Medulla oblongata (tissue), 1 donor: Measurements from ENCODE around the gene EGLN1.

ENCODE experiments used
- DNase-seq: peaks from one replicate; pipeline ENCODE4 v3.0.0-alpha.2; 2015; ENCODE audit errors: extremely low spot score

Gene EGLN1

DNA sequence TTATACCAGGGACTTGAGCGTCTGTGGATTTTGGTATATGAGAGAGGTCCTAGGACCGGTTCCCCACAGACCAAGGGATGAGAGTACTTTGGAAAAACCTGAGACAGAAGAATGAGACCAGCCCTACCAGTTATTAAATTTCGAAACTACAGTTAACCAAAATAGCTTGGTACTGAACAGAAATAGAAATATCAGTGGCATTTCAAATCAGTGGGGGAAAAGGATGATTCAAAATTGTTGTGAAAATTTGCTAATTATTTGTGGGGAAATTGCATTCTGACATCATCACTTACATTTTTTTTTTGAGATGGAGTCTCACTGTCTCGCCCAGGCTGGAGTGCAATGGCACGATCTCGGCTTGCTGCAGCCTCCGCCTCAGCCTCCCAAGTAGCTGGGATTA lies 92.6 kb downstream of the EGLN1 start:
- no peak for DNase-seq

GRCh38 chr1:231327617-231328016 lies 94.5 kb downstream of the EGLN1 start:
- no peak for DNase-seq

- DNase-seq: no peak
Measured at GRCh38 chr1:231326248-231326647, 95.8 kb downstream of the EGLN1 start.

DNA sequence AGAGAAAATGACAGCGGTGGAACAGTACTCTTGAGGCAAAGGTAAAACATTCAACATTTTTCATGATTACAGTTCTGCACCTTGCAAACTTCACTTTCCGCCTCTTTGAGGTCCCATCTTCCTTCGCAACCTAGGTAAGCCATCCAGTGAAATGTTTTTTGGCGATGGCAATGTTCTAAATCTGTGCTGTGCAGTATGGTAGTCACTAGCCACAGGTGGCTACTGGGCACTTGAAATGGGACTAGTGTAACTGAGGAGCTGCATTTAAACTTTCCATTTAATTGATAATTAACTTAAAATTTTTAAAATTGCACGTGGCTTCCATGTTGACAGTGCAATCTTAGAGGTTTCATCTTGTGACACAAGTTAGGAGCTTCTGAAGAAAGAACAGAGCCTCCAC lies 97.4 kb downstream of the EGLN1 start:
- no peak for DNase-seq

DNA sequence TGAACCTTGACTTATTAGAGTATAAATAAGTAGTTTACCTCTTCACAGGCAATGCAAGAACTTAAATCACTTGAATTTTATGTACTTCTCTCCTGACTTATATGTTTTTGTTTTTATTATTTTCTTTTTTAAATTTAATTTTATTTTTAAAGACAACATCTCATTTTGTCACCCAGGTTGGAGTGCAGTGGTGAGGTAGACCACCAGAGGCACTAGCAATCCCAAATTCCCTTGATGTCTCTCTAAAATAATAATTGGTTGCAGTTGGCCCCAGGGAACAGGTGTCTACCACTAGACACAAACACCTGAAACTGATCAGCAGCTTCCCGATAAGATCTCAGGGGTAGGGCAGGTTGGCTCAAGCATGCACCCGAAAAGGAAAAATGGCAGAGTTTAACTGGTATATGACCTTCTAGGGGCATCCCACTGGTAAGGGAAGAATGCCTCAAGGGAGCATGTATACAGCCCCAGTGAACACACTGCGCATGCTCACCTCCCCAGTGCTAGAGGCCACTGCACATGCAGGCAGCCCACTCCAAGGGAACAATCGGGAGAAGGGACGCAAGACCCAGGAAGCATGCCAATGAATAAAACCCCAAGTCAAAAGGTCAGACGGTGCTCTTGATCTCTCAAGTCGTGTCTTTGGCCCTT lies 99.1 kb downstream of the EGLN1 start:
- DNase-seq: no peak

DNA sequence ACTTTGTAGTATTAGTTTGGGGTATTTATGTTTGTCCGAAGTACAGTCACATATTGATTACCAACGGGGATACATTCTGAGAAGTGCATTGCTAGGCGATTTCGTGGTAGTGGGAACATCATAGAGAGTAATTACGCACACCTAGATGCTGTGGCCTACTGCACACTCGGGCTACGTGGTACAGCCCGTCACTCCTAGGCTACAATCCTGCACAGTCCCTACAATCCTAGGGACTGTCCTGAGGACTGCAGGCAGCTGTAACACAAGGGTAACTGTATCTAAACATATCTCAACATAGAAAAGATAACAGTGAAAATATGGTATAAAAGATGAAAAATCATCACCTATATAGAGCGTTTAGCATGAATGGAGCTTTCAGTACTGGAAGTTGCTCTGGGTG lies 103.0 kb downstream of the EGLN1 start:
- no peak for DNase-seq

DNA sequence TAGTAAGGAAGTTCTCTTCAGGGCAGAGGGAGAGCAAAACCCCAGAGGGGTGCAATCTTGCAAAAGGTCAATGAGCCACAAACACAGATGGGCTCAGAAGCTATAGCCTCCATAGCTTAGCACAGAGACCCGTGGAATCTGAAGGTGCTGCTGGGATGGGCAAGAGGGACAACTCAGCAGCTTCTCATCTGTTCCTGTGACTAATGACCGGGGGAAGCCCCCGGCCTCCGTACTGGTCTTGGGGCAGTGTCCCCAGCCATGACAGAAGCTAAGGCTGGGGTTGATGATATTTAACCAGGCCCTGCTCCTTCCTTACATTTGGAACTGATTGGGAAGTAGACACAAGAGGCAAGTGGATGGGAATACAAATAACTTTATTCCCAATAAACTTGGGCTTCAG lies 103.5 kb downstream of the EGLN1 start:
- DNase-seq: no peak

DNA sequence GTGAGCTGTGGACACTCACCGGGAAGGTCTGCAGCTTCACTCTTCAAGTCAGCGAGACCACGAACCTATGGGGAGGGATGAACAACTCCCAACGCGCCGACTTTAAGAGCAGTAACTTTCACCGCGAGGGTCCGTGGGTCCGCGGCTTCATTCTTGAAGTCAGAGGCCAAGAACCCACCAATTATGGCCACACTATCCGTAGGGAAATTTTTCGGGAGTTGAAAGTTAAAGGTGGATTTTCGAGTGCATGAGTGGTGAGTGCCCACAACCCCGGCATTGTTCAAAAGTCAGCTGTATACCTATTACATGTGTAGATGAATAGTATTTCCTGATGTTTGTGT lies 104.1 kb downstream of the EGLN1 start:
- no peak for DNase-seq

- no peak for DNase-seq
Measured at GRCh38 chr1:231317306-231318014, 104.6 kb downstream of the EGLN1 start.

GRCh38 chr1:231315887-231316286 lies 106.2 kb downstream of the EGLN1 start:
- DNase-seq: no peak
